B cell (primary cell): ENCODE data around the gene LIPC. TPM values are rescaled to one million over a fixed set of nuclear protein-coding genes. Genes with fewer than 3 reads are reported as not detected.

Experiments
- ATAC-seq: fragments of 200-7000 bp; cut with Tn5 transposase; one replicate; pipeline ENCODE4 v1.10.0; 2021; ENCODE audit warnings: low read depth, mild to moderate bottlenecking, moderate number of reproducible peaks, moderate library complexity
- CTCF ChIA-PET: fragments of 350-600 bp; sonication (Branson Sonifier 250); formaldehyde crosslinking; loops from one replicate; lab custom pipeline; 2021; ENCODE audit warnings: antibody characterized with exemption, inconsistent platforms; lab: Charles Lee
- POLR2A ChIA-PET: fragments of 350-600 bp; sonication (Branson Sonifier 250); formaldehyde crosslinking; loops from one replicate; lab custom pipeline; 2021; ENCODE audit warnings: antibody characterized with exemption; lab: Charles Lee
- DNase-seq: peaks from one replicate; pipeline ENCODE4 v3.0.0; 2013
- H2AFZ ChIP-seq: 2 replicates; pipeline ENCODE4 v1.6.1; 2012; ENCODE audit warnings: mild to moderate bottlenecking, low read depth, low read length; ENCODE audit not compliant: insufficient read depth, poor library complexity, severe bottlenecking
- H3K27ac ChIP-seq, 2 donors: 1 replicate in 1 of 2; 2 replicates in 1 of 2; pipeline ENCODE4 v1.5.1; 2012 to 2013; ENCODE audit warnings: low read length in 2 of 2, mild to moderate bottlenecking in 2 of 2, moderate library complexity in 1 of 2
- H3K27me3 ChIP-seq, 4 experiments: fragments of 200-600 bp in 1 of 4; sonication (generic) in 1 of 4; replicated peaks in 1 of 4; 1 replicate in 2 of 4; 2 replicates in 2 of 4; pipeline versions ENCODE4 v1.6.1 to v1.7.0; 2013 to 2016; ENCODE audit warnings: low read length in 3 of 4, mild to moderate bottlenecking in 2 of 4, mixed read lengths in 1 of 4, moderate library complexity in 1 of 4; ENCODE audit not compliant: insufficient read depth in 4 of 4, control insufficient read depth in 3 of 4; ENCODE audit errors: control extremely low read depth in 1 of 4
- H3K36me3 ChIP-seq, 2 experiments: replicated peaks in 1 of 2; 1 replicate in 1 of 2; 2 replicates in 1 of 2; pipeline versions ENCODE4 v1.6.1 to v1.7.1; 2013; ENCODE audit warnings: low read length in 1 of 2; ENCODE audit not compliant: insufficient read depth in 2 of 2, control insufficient read depth in 1 of 2; ENCODE audit errors: control extremely low read depth in 1 of 2, extremely low read depth in 1 of 2
- H3K4me1 ChIP-seq, 2 donors: fragments of 200-600 bp in 1 of 2; sonication (generic) in 1 of 2; 1 replicate in 1 of 2; 2 replicates in 1 of 2; pipeline versions ENCODE4 v1.5.1 to v1.6.1; 2013 to 2017; ENCODE audit warnings: low read length in 2 of 2; ENCODE audit not compliant: control insufficient read depth in 2 of 2, insufficient read depth in 2 of 2
- H3K4me2 ChIP-seq: replicated peaks from 2 replicates; pipeline ENCODE3; 2012; ENCODE audit warnings: mild to moderate bottlenecking, low read depth, low read length; ENCODE audit not compliant: poor library complexity, severe bottlenecking
- H3K4me3 ChIP-seq, 5 experiments: fragments of 200-600 bp in 1 of 5; sonication (generic) in 1 of 5; 1 replicate in 3 of 5; 2 replicates in 2 of 5; pipeline versions ENCODE4 v1.5.1 to v1.7.0; 2011 to 2016; ENCODE audit warnings: low read length in 4 of 5, mild to moderate bottlenecking in 4 of 5, low read depth in 2 of 5, control low read depth in 1 of 5, moderate library complexity in 1 of 5; ENCODE audit not compliant: insufficient read depth in 1 of 5; ENCODE audit errors: control extremely low read depth in 1 of 5, extremely low read depth in 1 of 5
- H3K79me2 ChIP-seq: fragments of 200-600 bp; sonication (generic); one replicate; pipeline ENCODE4 v1.6.0; 2016; ENCODE audit warnings: low read length; ENCODE audit not compliant: control insufficient read depth, insufficient read depth
- H3K9ac ChIP-seq: fragments of 200-600 bp; sonication (generic); 2 replicates; pipeline ENCODE4 v1.6.1; 2017; ENCODE audit warnings: mild to moderate bottlenecking, low read length, moderate library complexity
- H3K9me3 ChIP-seq, 3 donors: one replicate each; pipeline versions ENCODE4 v1.6.1 to v1.7.1; 2013; ENCODE audit warnings: low read length in 2 of 3; ENCODE audit not compliant: control insufficient read depth in 2 of 3, insufficient read depth in 1 of 3; ENCODE audit errors: control extremely low read depth in 1 of 3
- H4K20me1 ChIP-seq: 2 replicates; pipeline ENCODE4 v1.6.0; 2012; ENCODE audit warnings: mild to moderate bottlenecking, low read length; ENCODE audit not compliant: insufficient read depth, control insufficient read depth, poor library complexity, severe bottlenecking
- H3K27ac Mint-ChIP-seq: one replicate; pipeline ENCODE4 v1.8.0; 2021; ENCODE audit warnings: mixed read lengths
- H3K27me3 Mint-ChIP-seq: one replicate; pipeline ENCODE4 v1.8.0; 2021; ENCODE audit warnings: mixed read lengths
- H3K4me1 Mint-ChIP-seq: one replicate; pipeline ENCODE4 v1.8.0; 2021; ENCODE audit warnings: mixed read lengths
- H3K4me3 Mint-ChIP-seq: one replicate; pipeline ENCODE4 v1.8.0; 2021; ENCODE audit warnings: mixed read lengths
- H3K9me3 Mint-ChIP-seq: one replicate; pipeline ENCODE4 v1.8.0; 2022; ENCODE audit warnings: mixed read lengths; ENCODE audit not compliant: insufficient read depth
- CTCF ChIP-seq: fragments of 200-600 bp; IDR thresholded peaks from one replicate; pipeline ENCODE4 v1.8.0; 2022; ENCODE audit warnings: antibody characterized with exemption, mild to moderate bottlenecking
- EZH2 ChIP-seq: IDR thresholded peaks from 2 replicates; pipeline ENCODE4 v1.6.1; 2012; ENCODE audit warnings: borderline replicate concordance, low read depth, mild to moderate bottlenecking, moderate library complexity, low read length; ENCODE audit not compliant: insufficient read depth, poor library complexity, severe bottlenecking
- WGBS: methylation state at CpG from one replicate; pipeline ENCODE4 v1.1.5; 2013; ENCODE audit warnings: missing lambda C conversion rate; ENCODE audit not compliant: insufficient coverage; 5-methylcytosine and 5-hydroxymethylcytosine counted together
- intact Hi-C: fragments of 100-400 bp; cut with micrococcal nuclease; formaldehyde crosslinking; loops from one replicate; pipeline ENCODE4 v1.10.0; 2022
- polyA plus RNA-seq: library from polyadenylated mRNA; depleted of rRNA; stranded (reverse); fragments of >200 nt; gene quantifications from 2 replicates; pipeline ENCODE4 v1.2.3, GENCODE V29; 2012
- total RNA-seq, 2 donors: library from RNA; stranded (reverse); fragments of 120-200 nt in 1 of 2; gene quantifications; 1 replicate in 1 of 2; 2 replicates in 1 of 2; pipeline versions ENCODE4 v1.2.3 to v1.2.4, GENCODE V29; 2013 to 2022

Gene LIPC
- total and polyA plus RNA-seq, 2 donors (not counting 1 experiment from before 2014, with no cell fraction given) = not detected

DNA sequence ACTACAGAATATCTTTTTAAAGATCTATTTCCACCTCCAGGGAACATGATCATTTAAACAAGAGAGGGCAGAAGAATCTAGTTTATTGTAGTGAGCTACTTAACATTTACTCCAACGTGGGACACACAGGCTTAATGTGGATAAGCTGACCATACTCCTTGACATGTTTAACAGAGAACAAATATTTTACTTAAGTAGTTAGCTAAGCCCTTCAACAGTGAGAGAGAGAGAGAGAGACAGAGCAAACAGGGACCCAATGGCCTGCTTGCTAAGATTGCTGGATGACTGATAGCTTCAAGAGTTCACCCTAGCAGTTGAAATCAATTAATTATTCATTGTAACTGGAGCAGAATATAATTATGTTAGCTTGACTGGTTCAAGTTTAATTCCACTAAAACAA is 159.1 kb downstream of the LIPC start:
- intact Hi-C loops = no loop called here
- no peak for DNase-seq
- Histone ChIP-seq H3K27ac (no peak overlapping the region), H3K27me3 (no peaks in the 10 kb centered on the region), H3K4me2 (no peak overlapping the region), H4K20me1 (no peaks in the 10 kb centered on the region), H2AFZ (no peak overlapping the region), H3K4me1 (peaks cover 2 to 3% of the 10 kb centered on the region in 2 donors), H3K9me3 (no peaks in the 10 kb centered on the region), H3K4me3 (no peak overlapping the region), H3K36me3 (peaks cover 4 to 5% of the 10 kb centered on the region in 2 experiments), H3K79me2 (no peaks in the 10 kb centered on the region), H3K9ac (no peak overlapping the region)
- no peaks in the 10 kb centered on the region for H3K9me3 Mint-ChIP-seq
- peaks cover 3% of the 10 kb centered on the region for H3K4me1 Mint-ChIP-seq
- ChIA-PET POLR2A (no interaction called here), CTCF (no interaction called here)
- no peak overlapping the region for H3K4me3 Mint-ChIP-seq
- no peaks in the 10 kb centered on the region for H3K27me3 Mint-ChIP-seq
- no peak for ATAC-seq
- TF ChIP-seq EZH2 = no peak
- WGBS = no CpG with 5 or more reads among the region's 1 CpG
- H3K27ac Mint-ChIP-seq = no peak overlapping the region

DNA sequence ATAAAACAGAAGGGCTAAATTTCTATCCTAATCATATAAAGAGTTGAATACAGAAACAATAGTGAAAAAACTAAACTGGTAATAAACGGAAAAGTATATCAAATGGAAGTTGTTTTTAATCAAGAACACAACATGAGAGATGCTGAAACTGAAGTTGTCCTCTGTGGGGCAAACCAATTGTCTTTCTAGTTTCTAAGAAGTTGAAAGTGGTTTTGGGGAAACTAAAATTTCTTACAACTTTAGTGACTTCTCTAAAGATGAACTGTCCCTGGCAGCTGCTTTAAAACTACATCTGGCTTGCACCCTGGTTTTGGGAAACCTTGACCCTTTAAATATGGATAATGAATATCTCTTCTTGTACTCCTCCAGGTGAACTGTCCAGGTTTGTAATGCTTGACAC is 162.1 kb downstream of the LIPC start:
- Histone ChIP-seq H3K36me3 (peaks cover 4 to 20% of the 10 kb centered on the region in 2 experiments), H3K4me3 (no peak overlapping the region), H4K20me1 (no peaks in the 10 kb centered on the region), H3K79me2 (no peaks in the 10 kb centered on the region), H3K4me2 (no peak overlapping the region), H2AFZ (no peak overlapping the region), H3K27me3 (no peaks in the 10 kb centered on the region), H3K9me3 (no peaks in the 10 kb centered on the region), H3K4me1 (no peaks in the 10 kb centered on the region), H3K9ac (no peak overlapping the region), H3K27ac (no peak overlapping the region)
- WGBS = no CpG with 5 or more reads among the region's 1 CpG
- no peak for DNase-seq
- no peaks in the 10 kb centered on the region for H3K27me3 Mint-ChIP-seq
- H3K9me3 Mint-ChIP-seq = no peaks in the 10 kb centered on the region
- ChIA-PET POLR2A (no interaction called here), CTCF (no interaction called here)
- ATAC-seq = no peak
- TF ChIP-seq EZH2 = no peak
- no peak for TF ChIP-seq CTCF
- H3K4me3 Mint-ChIP-seq = no peak overlapping the region
- H3K27ac Mint-ChIP-seq = no peak overlapping the region
- no peaks in the 10 kb centered on the region for H3K4me1 Mint-ChIP-seq
- intact Hi-C loops = no loop called here
